Ascending aorta (tissue), 2 donors: ENCODE measurements around the gene ABCA13. TPM values are rescaled to one million over a fixed set of nuclear protein-coding genes. Genes with fewer than 3 reads are reported as not detected.

Experiments
- DNase-seq, 2 donors: peaks; one replicate each; pipeline ENCODE4 v3.0.0-alpha.2; 2019; ENCODE audit warnings: low spot score in 2 of 2
- H3K27ac ChIP-seq, 2 donors: fragments of 200-600 bp; sonication (generic); one replicate each; pipeline ENCODE4 v1.5.1; 2016 to 2017; ENCODE audit warnings: mild to moderate bottlenecking in 1 of 2
- H3K27me3 ChIP-seq: fragments of 200-600 bp; sonication (generic); one replicate; pipeline ENCODE4 v1.5.1; 2017
- H3K36me3 ChIP-seq, 2 donors: fragments of 200-600 bp; sonication (generic); one replicate each; pipeline ENCODE4 v1.5.1; 2016
- H3K4me1 ChIP-seq, 2 donors: fragments of 200-600 bp; sonication (generic); one replicate each; pipeline ENCODE4 v1.5.1; 2016 to 2017; ENCODE audit warnings: mild to moderate bottlenecking in 1 of 2
- H3K4me3 ChIP-seq, 2 donors: fragments of 200-600 bp; sonication (generic); one replicate each; pipeline ENCODE4 v1.5.1; 2016 to 2017; ENCODE audit warnings: mild to moderate bottlenecking in 1 of 2
- H3K9me3 ChIP-seq, 2 donors: fragments of 200-600 bp; sonication (generic); one replicate each; pipeline ENCODE4 v1.5.1; 2016
- intact Hi-C: fragments of 100-400 bp; cut with DNase I; formaldehyde crosslinking; loops from one replicate; pipeline ENCODE4 v1.15.1; 2023
- total RNA-seq: library from RNA; depleted of rRNA; stranded (reverse); fragments of >200 nt; gene quantifications from one replicate; pipeline ENCODE4 v1.1.0, GENCODE V29; 2016
- TF ChIP-seq, protein P1 (sequence below), 3 experiments: fragments of 200-600 bp in 2 of 3; fragments of 450-650 bp in 1 of 3; sonication (generic) in 2 of 3; IDR thresholded peaks; one replicate each; pipeline ENCODE4 v1.5.1; 2016 to 2019; ENCODE audit warnings: antibody characterized with exemption in 3 of 3, mild to moderate bottlenecking in 1 of 3, moderate library complexity in 1 of 3

The ABCA13 gene
- total RNA-seq, 1 donor from 2014 or later = not detected

GRCh38 chr7:48269066-48269465, 97.8 kb downstream of the ABCA13 start:
- intact Hi-C loops = no loop called here
- DNase-seq = no peak
- H3K36me3 ChIP-seq = no peaks in the 10 kb centered on the region
- no peak overlapping the region for H3K4me3 ChIP-seq
- H3K27ac ChIP-seq = no peak overlapping the region
- H3K4me1 ChIP-seq = no peaks in the 10 kb centered on the region
- no peaks in the 10 kb centered on the region for H3K9me3 ChIP-seq
- H3K27me3 ChIP-seq = no peaks in the 10 kb centered on the region
- TF ChIP-seq, protein P1, sequence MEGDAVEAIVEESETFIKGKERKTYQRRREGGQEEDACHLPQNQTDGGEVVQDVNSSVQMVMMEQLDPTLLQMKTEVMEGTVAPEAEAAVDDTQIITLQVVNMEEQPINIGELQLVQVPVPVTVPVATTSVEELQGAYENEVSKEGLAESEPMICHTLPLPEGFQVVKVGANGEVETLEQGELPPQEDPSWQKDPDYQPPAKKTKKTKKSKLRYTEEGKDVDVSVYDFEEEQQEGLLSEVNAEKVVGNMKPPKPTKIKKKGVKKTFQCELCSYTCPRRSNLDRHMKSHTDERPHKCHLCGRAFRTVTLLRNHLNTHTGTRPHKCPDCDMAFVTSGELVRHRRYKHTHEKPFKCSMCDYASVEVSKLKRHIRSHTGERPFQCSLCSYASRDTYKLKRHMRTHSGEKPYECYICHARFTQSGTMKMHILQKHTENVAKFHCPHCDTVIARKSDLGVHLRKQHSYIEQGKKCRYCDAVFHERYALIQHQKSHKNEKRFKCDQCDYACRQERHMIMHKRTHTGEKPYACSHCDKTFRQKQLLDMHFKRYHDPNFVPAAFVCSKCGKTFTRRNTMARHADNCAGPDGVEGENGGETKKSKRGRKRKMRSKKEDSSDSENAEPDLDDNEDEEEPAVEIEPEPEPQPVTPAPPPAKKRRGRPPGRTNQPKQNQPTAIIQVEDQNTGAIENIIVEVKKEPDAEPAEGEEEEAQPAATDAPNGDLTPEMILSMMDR (IDR thresholded peaks at IDR 0.05) = no peak

- H3K4me3 ChIP-seq = no peak overlapping the region
- intact Hi-C loops = no loop called here
- H3K27me3 ChIP-seq = no peaks in the 10 kb centered on the region
- H3K4me1 ChIP-seq = no peaks in the 10 kb centered on the region
- H3K9me3 ChIP-seq = no peaks in the 10 kb centered on the region
- no peak for DNase-seq
- TF ChIP-seq, protein P1 (IDR thresholded peaks at IDR 0.05) = no peak
- no peaks in the 10 kb centered on the region for H3K36me3 ChIP-seq
- no peak overlapping the region for H3K27ac ChIP-seq
Measured at GRCh38 chr7:48274662-48275061, 103.4 kb downstream of the ABCA13 start.

DNA sequence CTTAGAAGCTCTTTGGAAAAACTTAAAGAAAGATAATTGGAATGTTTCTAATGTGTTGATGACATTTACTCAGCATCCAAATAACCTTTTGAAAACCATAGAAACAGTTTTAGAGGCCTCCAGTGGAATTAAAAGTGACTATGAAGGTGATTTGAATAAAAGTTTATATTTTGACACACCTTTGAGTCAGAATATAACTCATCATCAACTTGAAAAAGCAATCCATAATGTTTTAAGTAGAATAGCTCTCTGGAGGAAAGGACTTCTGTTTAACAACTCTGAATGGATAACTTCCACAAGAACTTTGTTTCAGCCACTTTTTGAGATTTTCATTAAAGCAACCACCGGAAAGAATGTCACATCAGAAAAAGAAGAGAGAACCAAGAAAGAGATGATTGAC, 108.2 kb downstream of the ABCA13 start:
- Histone ChIP-seq H3K4me3 (no peak overlapping the region), H3K27me3 (no peaks in the 10 kb centered on the region), H3K9me3 (no peaks in the 10 kb centered on the region), H3K4me1 (no peaks in the 10 kb centered on the region), H3K27ac (no peak overlapping the region), H3K36me3 (no peaks in the 10 kb centered on the region)
- no peak for DNase-seq
- intact Hi-C loops = no loop called here
- TF ChIP-seq, protein P1 (IDR thresholded peaks at IDR 0.05) = no peak

DNA sequence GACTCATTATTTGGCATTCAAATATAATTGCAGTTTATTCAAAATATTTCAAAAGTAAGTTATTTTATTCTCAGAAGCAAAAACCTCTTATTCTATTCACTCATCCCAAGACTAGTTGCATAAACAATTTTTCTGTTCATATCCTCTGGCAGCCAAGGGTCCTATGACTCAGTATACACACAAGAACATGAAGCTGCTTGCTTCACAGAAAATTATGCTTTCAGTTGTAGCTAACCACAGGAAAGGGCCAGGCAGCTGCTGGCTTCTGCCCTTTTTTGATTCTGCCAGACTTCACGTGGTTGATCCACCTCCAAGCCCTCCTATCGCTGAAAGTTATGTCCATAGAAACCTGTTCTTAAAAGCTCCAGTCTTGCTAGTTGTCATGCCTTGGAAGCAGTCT, 108.8 kb downstream of the ABCA13 start:
- Histone ChIP-seq H3K36me3 (no peaks in the 10 kb centered on the region), H3K27ac (no peak overlapping the region), H3K27me3 (no peaks in the 10 kb centered on the region), H3K4me1 (no peaks in the 10 kb centered on the region), H3K4me3 (no peak overlapping the region), H3K9me3 (no peaks in the 10 kb centered on the region)
- intact Hi-C loops = no loop called here
- DNase-seq = no peak
- TF ChIP-seq, protein P1 (IDR thresholded peaks at IDR 0.05) = no peak

DNA sequence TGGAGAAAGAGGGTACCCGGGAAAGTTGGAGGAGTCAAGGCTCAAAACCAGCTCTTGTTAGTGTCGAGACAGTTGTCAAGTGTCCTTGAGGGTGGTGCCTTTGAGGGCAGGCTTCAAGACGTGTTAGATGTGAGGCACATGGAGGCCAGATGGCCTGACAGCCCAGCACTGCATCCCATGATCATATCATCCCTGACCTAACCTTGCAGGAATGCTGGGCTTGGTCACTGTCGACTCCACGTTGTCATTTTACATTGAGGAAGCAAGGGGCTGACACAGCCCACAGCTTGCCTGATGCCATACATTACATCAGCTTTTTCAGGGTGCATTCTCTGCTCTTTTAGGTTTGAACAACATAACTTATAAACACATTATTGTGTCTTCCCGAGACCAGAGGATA, 114.1 kb downstream of the ABCA13 start:
- H3K27ac ChIP-seq = no peak overlapping the region
- intact Hi-C loops = no loop called here
- no peaks in the 10 kb centered on the region for H3K36me3 ChIP-seq
- no peaks in the 10 kb centered on the region for H3K9me3 ChIP-seq
- H3K4me1 ChIP-seq = no peaks in the 10 kb centered on the region
- no peaks in the 10 kb centered on the region for H3K27me3 ChIP-seq
- DNase-seq = no peak
- TF ChIP-seq, protein P1 (IDR thresholded peaks at IDR 0.05) = no peak
- H3K4me3 ChIP-seq = no peak overlapping the region

- H3K36me3 ChIP-seq = no peaks in the 10 kb centered on the region
- no peak overlapping the region for H3K27ac ChIP-seq
- no peak overlapping the region for H3K4me3 ChIP-seq
- DNase-seq = no peak
- no peaks in the 10 kb centered on the region for H3K27me3 ChIP-seq
- TF ChIP-seq, protein P1 (IDR thresholded peaks at IDR 0.05) = no peak
- H3K9me3 ChIP-seq = no peaks in the 10 kb centered on the region
- intact Hi-C loops = no loop called here
- H3K4me1 ChIP-seq = no peaks in the 10 kb centered on the region
Measured at GRCh38 chr7:48286836-48287235, 115.6 kb downstream of the ABCA13 start.
